GM12878 (cell line): ENCODE results near the gene SIGLEC10. TPM values are rescaled to one million over a fixed set of nuclear protein-coding genes. Genes with fewer than 3 reads are reported as not detected.

Experiments
- ATAC-seq: fragments of 200-7000 bp; cut with Tn5 transposase; 3 replicates; pipeline ENCODE4 v1.9.1; 2020; ENCODE audit warnings: mild to moderate bottlenecking, moderate library complexity
- BruUV-seq: library from RNA; stranded (reverse); fragments of 400-500 nt; replicated peaks from 2 replicates; lab custom pipeline; 2021; lab: Mats Ljungman, UMichigan
- CTCF ChIA-PET: fragments of 300-600 bp; sonication (Branson Sonifier 250); formaldehyde crosslinking; extraction: SDS; loops from one replicate; lab custom pipeline; 2021; ENCODE audit warnings: inconsistent platforms; lab: Yijun Ruan, JAX
- POLR2A ChIA-PET: fragments of 350-600 bp; formaldehyde crosslinking; extraction: SDS; loops from one replicate; lab custom pipeline; 2021; ENCODE audit warnings: inconsistent platforms; lab: Charles Lee
- RAD21 ChIA-PET: fragments of 300-600 bp; sonication (Branson Sonifier 250); formaldehyde crosslinking; loops from one replicate; lab custom pipeline; 2023; ENCODE audit warnings: antibody characterized with exemption; ENCODE audit not compliant: unreplicated experiment; lab: Charles Lee
- SMC1A ChIA-PET: fragments of 300-600 bp; sonication (Branson Sonifier 250); formaldehyde crosslinking; loops from one replicate; lab custom pipeline; 2023; ENCODE audit not compliant: unreplicated experiment, uncharacterized antibody; lab: Charles Lee
- DNase-seq: peaks from one replicate; pipeline ENCODE4 v3.0.0-alpha.2; 2011; ENCODE audit warnings: low read depth, low spot score
- FAIRE-seq: peaks from 3 replicates; lab custom pipeline; 2011; peaks lifted over from hg19 to GRCh38; lab: Jason Lieb, UNC
- H2AFZ ChIP-seq: 2 replicates; pipeline ENCODE4 v1.6.0; 2011; ENCODE audit warnings: low read depth, low read length, control low read depth; ENCODE audit not compliant: control insufficient read depth
- H3K27ac ChIP-seq: 2 replicates; pipeline ENCODE4 v1.5.1; 2011; ENCODE audit warnings: control low read depth; ENCODE audit not compliant: control insufficient read depth, insufficient read depth
- H3K27me3 ChIP-seq, 2 experiments: replicated peaks in 1 of 2; 2 replicates each; pipeline versions ENCODE4 v1.6.0 to v1.6.1; 2011; ENCODE audit warnings: low read length in 1 of 2; ENCODE audit not compliant: control insufficient read depth in 2 of 2, insufficient read depth in 2 of 2
- H3K36me3 ChIP-seq, 2 experiments: 2 replicates each; pipeline ENCODE4 v1.5.1; 2011; ENCODE audit warnings: low read length in 1 of 2; ENCODE audit not compliant: control insufficient read depth in 2 of 2, insufficient read depth in 2 of 2
- H3K4me1 ChIP-seq: 2 replicates; pipeline ENCODE4 v1.6.1; 2011; ENCODE audit warnings: mild to moderate bottlenecking, low read length, moderate library complexity, mixed read lengths; ENCODE audit not compliant: control insufficient read depth, insufficient read depth
- H3K4me2 ChIP-seq: 2 replicates; pipeline ENCODE4 v1.6.0; 2011; ENCODE audit warnings: control low read depth; ENCODE audit not compliant: control insufficient read depth, insufficient read depth
- H3K4me3 ChIP-seq: fragments of 200-600 bp; sonication (generic); 2 replicates; pipeline ENCODE4 v1.5.1; 2016
- H3K79me2 ChIP-seq: 2 replicates; pipeline ENCODE4 v1.6.0; 2011; ENCODE audit warnings: low read length; ENCODE audit not compliant: control insufficient read depth, insufficient read depth
- H3K9ac ChIP-seq: 2 replicates; pipeline ENCODE4 v1.8.0; 2011; ENCODE audit warnings: low read length, control low read depth, mixed read lengths; ENCODE audit not compliant: control insufficient read depth, insufficient read depth
- H3K9me3 ChIP-seq: replicated peaks from 3 replicates; pipeline ENCODE4 v1.5.1; 2011; ENCODE audit warnings: mild to moderate bottlenecking, low read length; ENCODE audit not compliant: control insufficient read depth, insufficient read depth
- H4K20me1 ChIP-seq: 2 replicates; pipeline ENCODE4 v1.6.0; 2011; ENCODE audit not compliant: control insufficient read depth, insufficient read depth
- CHD4 ChIP-seq: fragments of 200-600 bp; sonication (generic); IDR thresholded peaks from 2 replicates; pipeline ENCODE4 v1.6.1; 2016; ENCODE audit warnings: mild to moderate bottlenecking
- ESRRA ChIP-seq: IDR thresholded peaks from 2 replicates; pipeline ENCODE4 v1.6.1; 2012; ENCODE audit warnings: mild to moderate bottlenecking, low read length, improper control_type of control experiment
- JUND ChIP-seq: IDR thresholded peaks from 2 replicates; pipeline ENCODE4 v1.6.1; 2012; ENCODE audit warnings: low read depth, mild to moderate bottlenecking, low read length, improper control_type of control experiment, moderate library complexity
- POLR2A ChIP-seq: IDR thresholded peaks from 2 replicates; pipeline ENCODE4 v1.6.1; 2011; ENCODE audit warnings: low read depth, mild to moderate bottlenecking, low read length
- POLR2AphosphoS2 ChIP-seq: IDR thresholded peaks from 2 replicates; pipeline ENCODE4 v1.6.1; 2011; ENCODE audit warnings: low read depth, mild to moderate bottlenecking, low read length, improper control_type of control experiment, moderate library complexity
- SUPT20H ChIP-seq: IDR thresholded peaks from 2 replicates; pipeline ENCODE4 v1.6.1; 2011; ENCODE audit warnings: low read depth, mild to moderate bottlenecking, low read length, moderate library complexity, borderline replicate concordance; ENCODE audit not compliant: control insufficient read depth
- WGBS: methylation state at CpG from one replicate; pipeline ENCODE4 v1.1.6; 2016; ENCODE audit warnings: low lambda C conversion rate; ENCODE audit not compliant: insufficient replicate concordance, insufficient coverage; ENCODE audit errors: missing lambda C conversion rate; 5-methylcytosine and 5-hydroxymethylcytosine counted together
- in situ Hi-C: fragments of 300-500 bp; cut with MboI; formaldehyde crosslinking; loops from 9 replicates; pipeline ENCODE4 v1.14.3; 2018; ENCODE audit warnings: mixed read lengths
- intact Hi-C: fragments of 100-400 bp; cut with micrococcal nuclease; formaldehyde crosslinking; loops from one replicate; pipeline ENCODE4 v1.14.2; 2022; ENCODE audit not compliant: unreplicated experiment
- polyA plus RNA-seq, 11 experiments: library from polyadenylated mRNA; depleted of rRNA in 4 of 11; unstranded in 6 of 11; stranded (reverse) in 5 of 11; fragments of >200 nt; fragmentation: Nextera tagmentation in 4 of 11; fragmentation: Illumina TruSeq in 1 of 11; extraction: Ambion mirVana in 4 of 11; extraction: Trizol in 1 of 11; gene quantifications; 1 replicate in 1 of 11; 2 replicates in 10 of 11; pipeline versions ENCODE4 v1.2.1 to v1.2.3, GENCODE V29; 2011 to 2016; ENCODE audit warnings: inconsistent platforms in 2 of 11, missing spikeins in 2 of 11, low read depth in 1 of 11
- total RNA-seq, 4 experiments: library from RNA; depleted of rRNA in 3 of 4; stranded (reverse); fragments of >200 nt in 3 of 4; fragmentation: Illumina TruSeq in 1 of 4; extraction: Trizol in 1 of 4; gene quantifications; 2 replicates each; pipeline versions ENCODE4 v1.2.1 to v1.2.3, GENCODE V29; 2013 to 2021
- TF ChIP-seq, protein P1 (sequence below): fragments of 450-650 bp; IDR thresholded peaks from 2 replicates; pipeline ENCODE4 v1.6.1; 2017; ENCODE audit warnings: borderline replicate concordance
- TF ChIP-seq, protein P2 (sequence below): fragments of 450-650 bp; IDR thresholded peaks from 2 replicates; pipeline ENCODE4 v1.6.1; 2018; ENCODE audit warnings: borderline replicate concordance, mild to moderate bottlenecking; ENCODE audit not compliant: partially characterized antibody
- TF ChIP-seq, protein P3 (sequence below): IDR thresholded peaks from 2 replicates; pipeline ENCODE4 v1.6.1; 2012; ENCODE audit warnings: low read length, inconsistent platforms

SIGLEC10 gene
- total and polyA plus RNA-seq, 10 of the 15 experiments (the other 5 are each of a cell fraction or from before 2014, with no cell fraction given): 2.3 to 16.8 (median 7.8) TPM

DNA sequence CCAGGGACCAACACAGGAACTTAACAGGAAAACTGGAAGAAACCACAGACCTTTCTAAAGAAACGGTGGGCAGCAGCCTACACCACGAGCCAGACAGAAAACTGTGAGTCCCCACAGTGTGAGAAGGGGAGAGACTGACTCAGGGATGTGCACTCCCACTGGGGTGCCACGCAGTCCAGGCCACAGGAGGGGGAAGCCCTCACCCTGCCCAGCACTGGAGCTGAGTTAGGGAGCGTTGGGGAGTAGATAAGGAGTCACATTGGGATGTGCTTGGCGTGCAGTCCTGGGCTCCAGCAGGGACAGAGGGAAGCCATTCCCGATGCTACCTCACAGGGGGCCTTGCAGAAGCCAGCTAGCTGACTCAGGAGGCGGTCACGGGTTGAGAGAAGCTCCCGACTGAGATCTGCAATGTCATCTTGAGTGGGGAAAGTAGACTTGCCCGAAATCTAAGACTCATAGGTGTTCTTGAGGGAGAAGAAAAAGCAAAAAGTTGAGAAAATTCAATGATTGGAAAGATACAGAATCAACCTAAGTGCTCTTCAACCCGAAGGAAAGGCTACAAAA lies 23.5 kb upstream of the SIGLEC10 start:
- intact Hi-C loops (loop anchor here (1.0 to 2.0 kb wide), 2 partner anchors 24 to 103 kb away; partner anchors contain the start of gene SIGLEC10), in situ Hi-C loops (no loop called here)
- Histone ChIP-seq H3K9me3 (no peaks in the 10 kb centered on the region), H3K4me2 (peak overlapping the region; percentile 64), H3K36me3 (no peaks in the 10 kb centered on the region), H2AFZ (no peak overlapping the region; the same call in none of the 2 replicates), H3K79me2 (no peaks in the 10 kb centered on the region), H3K27me3 (peaks cover 0 to 4% of the 10 kb centered on the region in 2 experiments; a peak in 1 of 4 replicates), H3K4me3 (peak overlapping the region; percentile 49; the same call in 1 of the 2 replicates), H4K20me1 (no peaks in the 10 kb centered on the region), H3K4me1 (peaks cover 27% of the 10 kb centered on the region), H3K27ac (no peak overlapping the region), H3K9ac (no peak overlapping the region)
- no peak for TF ChIP-seq JUND
- TF ChIP-seq, protein P1, sequence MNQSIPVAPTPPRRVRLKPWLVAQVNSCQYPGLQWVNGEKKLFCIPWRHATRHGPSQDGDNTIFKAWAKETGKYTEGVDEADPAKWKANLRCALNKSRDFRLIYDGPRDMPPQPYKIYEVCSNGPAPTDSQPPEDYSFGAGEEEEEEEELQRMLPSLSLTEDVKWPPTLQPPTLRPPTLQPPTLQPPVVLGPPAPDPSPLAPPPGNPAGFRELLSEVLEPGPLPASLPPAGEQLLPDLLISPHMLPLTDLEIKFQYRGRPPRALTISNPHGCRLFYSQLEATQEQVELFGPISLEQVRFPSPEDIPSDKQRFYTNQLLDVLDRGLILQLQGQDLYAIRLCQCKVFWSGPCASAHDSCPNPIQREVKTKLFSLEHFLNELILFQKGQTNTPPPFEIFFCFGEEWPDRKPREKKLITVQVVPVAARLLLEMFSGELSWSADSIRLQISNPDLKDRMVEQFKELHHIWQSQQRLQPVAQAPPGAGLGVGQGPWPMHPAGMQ: no peak
- TF ChIP-seq, protein P2, sequence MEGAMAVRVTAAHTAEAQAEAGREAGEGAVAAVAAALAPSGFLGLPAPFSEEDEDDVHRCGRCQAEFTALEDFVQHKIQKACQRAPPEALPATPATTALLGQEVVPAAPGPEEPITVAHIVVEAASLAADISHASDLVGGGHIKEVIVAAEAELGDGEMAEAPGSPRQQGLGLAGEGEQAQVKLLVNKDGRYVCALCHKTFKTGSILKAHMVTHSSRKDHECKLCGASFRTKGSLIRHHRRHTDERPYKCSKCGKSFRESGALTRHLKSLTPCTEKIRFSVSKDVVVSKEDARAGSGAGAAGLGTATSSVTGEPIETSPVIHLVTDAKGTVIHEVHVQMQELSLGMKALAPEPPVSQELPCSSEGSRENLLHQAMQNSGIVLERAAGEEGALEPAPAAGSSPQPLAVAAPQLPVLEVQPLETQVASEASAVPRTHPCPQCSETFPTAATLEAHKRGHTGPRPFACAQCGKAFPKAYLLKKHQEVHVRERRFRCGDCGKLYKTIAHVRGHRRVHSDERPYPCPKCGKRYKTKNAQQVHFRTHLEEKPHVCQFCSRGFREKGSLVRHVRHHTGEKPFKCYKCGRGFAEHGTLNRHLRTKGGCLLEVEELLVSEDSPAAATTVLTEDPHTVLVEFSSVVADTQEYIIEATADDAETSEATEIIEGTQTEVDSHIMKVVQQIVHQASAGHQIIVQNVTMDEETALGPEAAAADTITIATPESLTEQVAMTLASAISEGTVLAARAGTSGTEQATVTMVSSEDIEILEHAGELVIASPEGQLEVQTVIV: no peak
- no peak for TF ChIP-seq ESRRA
- no peak for TF ChIP-seq POLR2A
- no peak for TF ChIP-seq CHD4
- TF ChIP-seq POLR2AphosphoS2: no peak
- TF ChIP-seq, protein P3, sequence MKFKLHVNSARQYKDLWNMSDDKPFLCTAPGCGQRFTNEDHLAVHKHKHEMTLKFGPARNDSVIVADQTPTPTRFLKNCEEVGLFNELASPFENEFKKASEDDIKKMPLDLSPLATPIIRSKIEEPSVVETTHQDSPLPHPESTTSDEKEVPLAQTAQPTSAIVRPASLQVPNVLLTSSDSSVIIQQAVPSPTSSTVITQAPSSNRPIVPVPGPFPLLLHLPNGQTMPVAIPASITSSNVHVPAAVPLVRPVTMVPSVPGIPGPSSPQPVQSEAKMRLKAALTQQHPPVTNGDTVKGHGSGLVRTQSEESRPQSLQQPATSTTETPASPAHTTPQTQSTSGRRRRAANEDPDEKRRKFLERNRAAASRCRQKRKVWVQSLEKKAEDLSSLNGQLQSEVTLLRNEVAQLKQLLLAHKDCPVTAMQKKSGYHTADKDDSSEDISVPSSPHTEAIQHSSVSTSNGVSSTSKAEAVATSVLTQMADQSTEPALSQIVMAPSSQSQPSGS: no peak
- no peak for TF ChIP-seq SUPT20H
- POLR2A ChIA-PET: interaction anchor here (1.4 to 2.7 kb wide), 2 partner anchors 45 to 73 kb away, joined by 9 to 10 read pairs; no protein-coding TSS in a partner anchor
- DNase-seq (no peak), FAIRE-seq (no peak), ATAC-seq (peak; percentile 12)
- RAD21 ChIA-PET: interaction anchor here (1.1 to 3.4 kb wide), 5 partner anchors 21 to 216 kb away, joined by 3 to 30 read pairs (median 4); partner anchors contain the start of gene SIGLEC10
- 17% methylated on average over 11 of the region's 11 CpGs for WGBS
- SMC1A ChIA-PET: interaction anchor here (1.1 to 3.2 kb wide), 6 partner anchors 19 to 217 kb away, joined by 3 to 17 read pairs (median 7); partner anchors contain the start of gene SIGLEC10
- BruUV-seq: no TSS peak
- CTCF ChIA-PET: interaction anchor here (0.7 to 11.1 kb wide), 17 partner anchors 10 to 220 kb away, joined by 3 to 142 read pairs (median 5); partner anchors contain the start of genes SIGLEC10 and VSIG10L
